SK-N-SH (cell line): ENCODE data around the gene RFX4. TPM values are rescaled to one million over a fixed set of nuclear protein-coding genes. Genes with fewer than 3 reads are reported as not detected.

ENCODE experiments used
- CTCF ChIA-PET: fragments of 300-600, 350-600 bp; formaldehyde crosslinking; extraction: SDS; loops from one replicate; lab custom pipeline; 2021; lab: Yijun Ruan, JAX
- POLR2A ChIA-PET: fragments of 350-600 bp; sonication (Branson Sonifier 250); formaldehyde crosslinking; extraction: SDS; loops from one replicate; lab custom pipeline; 2020; ENCODE audit warnings: antibody characterized with exemption, inconsistent platforms; lab: Yijun Ruan, JAX
- DNase-seq: peaks from one replicate; pipeline ENCODE4 v3.0.0; 2012
- H2AFZ ChIP-seq: fragments of 200-600 bp; sonication (generic); 2 replicates; pipeline ENCODE4 v1.8.1; 2016; ENCODE audit warnings: antibody characterized with exemption, mild to moderate bottlenecking, low read depth
- H3F3A ChIP-seq: fragments of 200-600 bp; sonication (generic); replicated peaks from 2 replicates; pipeline ENCODE3; 2016; ENCODE audit warnings: antibody characterized with exemption, mild to moderate bottlenecking; ENCODE audit not compliant: insufficient read depth
- H3K27ac ChIP-seq, 2 experiments: fragments of 200-500 bp in 1 of 2; fragments of 200-600 bp in 1 of 2; sonication (Bioruptor generic) in 1 of 2; sonication (generic), shearing (Covaris generic) in 1 of 2; 2 replicates each; pipeline versions ENCODE4 v1.5.1 to v1.6.1; 2014 to 2016; ENCODE audit warnings: low read depth in 2 of 2, inconsistent platforms in 1 of 2, low read length in 1 of 2, mild to moderate bottlenecking in 1 of 2, mixed read lengths in 1 of 2
- H3K27me3 ChIP-seq: fragments of 200-600 bp; sonication (generic), shearing (Covaris generic); 2 replicates; pipeline ENCODE4 v1.6.1; 2016; ENCODE audit warnings: mixed run types; ENCODE audit not compliant: insufficient read depth
- H3K36me3 ChIP-seq, 2 experiments: fragments of 200-500 bp in 1 of 2; fragments of 200-600 bp in 1 of 2; sonication (Bioruptor generic) in 1 of 2; sonication (generic) in 1 of 2; replicated peaks in 1 of 2; 2 replicates each; pipeline versions ENCODE3 to v1.5.1; 2014 to 2016; ENCODE audit warnings: low read length in 1 of 2, mild to moderate bottlenecking in 1 of 2; ENCODE audit not compliant: insufficient read depth in 2 of 2, control insufficient read depth in 1 of 2
- H3K4me1 ChIP-seq, 2 experiments: fragments of 200-500 bp in 1 of 2; fragments of 200-600 bp in 1 of 2; sonication (Bioruptor generic) in 1 of 2; sonication (generic), shearing (Covaris generic) in 1 of 2; 2 replicates each; pipeline versions ENCODE4 v1.5.1 to v1.6.1; 2014 to 2016; ENCODE audit warnings: low read depth in 1 of 2, low read length in 1 of 2, mixed run types in 1 of 2; ENCODE audit not compliant: insufficient read depth in 2 of 2, control insufficient read depth in 1 of 2
- H3K4me2 ChIP-seq: fragments of 200-600 bp; sonication (generic), shearing (Covaris generic); 2 replicates; pipeline ENCODE4 v1.6.1; 2017; ENCODE audit warnings: mixed run types
- H3K4me3 ChIP-seq, 2 experiments: fragments of 200-500 bp in 1 of 2; fragments of 200-600 bp in 1 of 2; sonication (Bioruptor generic) in 1 of 2; sonication (generic), shearing (Covaris generic) in 1 of 2; 2 replicates each; pipeline versions ENCODE4 v1.5.1 to v1.8.1; 2014 to 2016; ENCODE audit warnings: low read depth in 2 of 2, inconsistent platforms in 1 of 2, low read length in 1 of 2, mild to moderate bottlenecking in 1 of 2, mixed read lengths in 1 of 2, moderate library complexity in 1 of 2
- H3K79me2 ChIP-seq: fragments of 200-600 bp; sonication (generic); 2 replicates; pipeline ENCODE4 v1.8.1; 2017; ENCODE audit warnings: mild to moderate bottlenecking; ENCODE audit not compliant: insufficient read depth
- H3K9ac ChIP-seq: fragments of 200-600 bp; sonication (generic); 2 replicates; pipeline ENCODE4 v1.6.1; 2017; ENCODE audit warnings: mixed run types
- H3K9me2 ChIP-seq: fragments of 200-600 bp; sonication (generic); 2 replicates; pipeline ENCODE4 v1.6.1; 2017; ENCODE audit warnings: mixed run types
- H3K9me3 ChIP-seq: fragments of 200-600 bp; sonication (generic); 2 replicates; pipeline ENCODE4 v1.6.1; 2017; ENCODE audit warnings: mixed run types, mild to moderate bottlenecking, moderate library complexity
- H4K20me1 ChIP-seq: fragments of 200-600 bp; sonication (generic); 2 replicates; pipeline ENCODE4 v1.6.1; 2017; ENCODE audit warnings: mild to moderate bottlenecking, mixed run types; ENCODE audit not compliant: insufficient read depth
- CHD2 ChIP-seq: fragments of 150-350 bp; IDR thresholded peaks from 2 replicates; pipeline ENCODE4 v1.6.1; 2018; ENCODE audit warnings: low read length; ENCODE audit not compliant: partially characterized antibody
- GATA2 ChIP-seq: sonication (generic); formaldehyde crosslinking; IDR thresholded peaks from 2 replicates; pipeline ENCODE4 v1.5.0; 2020; ENCODE audit warnings: mild to moderate bottlenecking, missing genetic modification reagents
- IRF3 ChIP-seq: fragments of 150-350 bp; IDR thresholded peaks from 2 replicates; pipeline ENCODE4 v1.6.1; 2016; ENCODE audit warnings: mild to moderate bottlenecking, low read depth, low read length
- MAX ChIP-seq: IDR thresholded peaks from 2 replicates; pipeline ENCODE4 v1.4.0; 2012; ENCODE audit warnings: low read depth
- NFIC ChIP-seq: IDR thresholded peaks from 2 replicates; pipeline ENCODE4 v1.4.0; 2012; ENCODE audit warnings: borderline replicate concordance
- RCOR1 ChIP-seq: fragments of 150-350 bp; IDR thresholded peaks from 2 replicates; pipeline ENCODE4 v1.6.1; 2017; ENCODE audit warnings: antibody characterized with exemption, low read length
- TAF1 ChIP-seq: IDR thresholded peaks from 2 replicates; pipeline ENCODE4 v1.6.1; 2012; ENCODE audit warnings: low read depth, mild to moderate bottlenecking, low read length, moderate library complexity, borderline replicate concordance
- WGBS: methylation state at CpG from one replicate; pipeline ENCODE4 v1.1.6; 2017; ENCODE audit warnings: low lambda C conversion rate; 5-methylcytosine and 5-hydroxymethylcytosine counted together
- polyA plus RNA-seq, 3 experiments: library from polyadenylated mRNA; depleted of rRNA; stranded (reverse); fragments of >200 nt; gene quantifications; 2 replicates each; pipeline ENCODE4 v1.2.3, GENCODE V29; 2012

The RFX4 gene
- polyA plus RNA-seq, 1 of the 3 experiments (the other 2 are of a cell fraction) = not detected

- TF ChIP-seq MAX (no peak), CHD2 (no peak), NFIC (no peak)
These were observed 2.3 kb downstream of the RFX4 start (continued) for GRCh38 chr12:106585105-106585520.

DNA sequence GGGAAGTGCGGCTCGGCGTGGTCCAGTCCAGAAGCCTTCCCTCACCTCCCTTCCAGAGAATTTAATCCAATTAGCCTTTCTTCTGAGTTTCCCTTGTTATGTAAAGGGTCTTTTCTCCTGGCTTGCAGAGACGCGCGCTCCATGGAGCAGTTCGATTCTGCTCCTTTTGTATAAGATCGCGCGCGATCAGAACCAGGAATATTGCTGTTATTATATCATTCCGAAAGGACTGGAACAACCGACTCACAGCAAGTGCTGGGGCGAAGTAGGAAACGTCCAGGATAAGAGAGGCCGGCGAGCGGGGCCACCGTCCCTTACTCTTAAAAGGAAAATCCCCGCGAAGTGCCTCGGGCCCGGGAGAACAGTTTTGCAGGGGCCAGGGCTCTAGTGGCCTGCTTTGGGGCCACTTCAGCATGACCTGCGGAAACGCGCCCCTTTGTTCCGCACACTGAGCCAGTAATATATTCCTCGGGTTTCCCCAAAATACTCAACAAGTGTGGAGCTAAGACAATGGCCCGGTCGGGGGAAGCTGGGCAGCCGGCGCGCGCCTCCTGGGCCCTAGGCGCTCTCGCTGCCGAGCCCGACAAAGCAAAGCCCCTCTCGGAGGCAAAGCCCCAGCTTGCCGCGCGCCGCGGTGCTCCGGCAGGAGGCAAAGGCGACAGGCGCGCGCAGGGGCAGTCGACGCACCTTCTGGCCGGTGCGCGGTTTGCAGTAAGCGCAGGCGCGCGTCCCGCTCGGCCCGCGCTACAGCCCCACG lies 2.9 kb downstream of the RFX4 start:
- POLR2A ChIA-PET = no interaction called here
- CTCF ChIA-PET = no interaction called here
- H3K4me2 ChIP-seq = peak overlapping the region; percentile 68; the same call in 1 of the 2 replicates

GRCh38 chr12:106586278-106586802 lies 3.5 kb downstream of the RFX4 start:
- Histone ChIP-seq H4K20me1 (no peaks in the 10 kb centered on the region), H3K9ac (no peak overlapping the region), H3K4me3 (no peak overlapping the region), H3K27me3 (peaks cover 88% of the 10 kb centered on the region), H3K9me3 (no peaks in the 10 kb centered on the region), H3F3A (no peaks in the 10 kb centered on the region), H3K4me2 (peak overlapping the region; percentile 68; the same call in 1 of the 2 replicates), H2AFZ (no peak overlapping the region), H3K4me1 (no peaks in the 10 kb centered on the region; a peak in 1 of 4 replicates), H3K79me2 (no peaks in the 10 kb centered on the region), H3K36me3 (no peaks in the 10 kb centered on the region), H3K9me2 (no peaks in the 10 kb centered on the region), H3K27ac (no peak overlapping the region)
- CTCF ChIA-PET = no interaction called here
- WGBS = 3% methylated on average over 21 of the region's 35 CpGs
- DNase-seq = no peak
- POLR2A ChIA-PET = no interaction called here
- no peak for TF ChIP-seq GATA2 (CRISPR knock-in tag)
- TF ChIP-seq IRF3 = no peak
- TF ChIP-seq RCOR1 = no peak

More for the DNA sequence above, 2.9 kb downstream of the RFX4 start:
- peak; percentile 47 for DNase-seq
- Histone ChIP-seq H3K9me3 (no peaks in the 10 kb centered on the region), H3K79me2 (no peaks in the 10 kb centered on the region), H3K4me3 (no peak overlapping the region), H3K27ac (no peak overlapping the region), H3K36me3 (no peaks in the 10 kb centered on the region), H4K20me1 (no peaks in the 10 kb centered on the region), H3K4me1 (no peaks in the 10 kb centered on the region; a peak in 1 of 4 replicates), H3K9ac (no peak overlapping the region), H3K27me3 (peaks cover 88% of the 10 kb centered on the region), H2AFZ (no peak overlapping the region), H3F3A (no peaks in the 10 kb centered on the region), H3K9me2 (no peaks in the 10 kb centered on the region)
- TF ChIP-seq NFIC (no peak), CHD2 (no peak), IRF3 (no peak), TAF1 (no peak)
- WGBS = 22% methylated on average over 28 of the region's 63 CpGs
